Activated naive CD8-positive, alpha-beta T cell treated with anti-CD3 and anti-CD28 coated beads for 36 hours (primary cell): ENCODE data around the gene F2RL2. TPM values are rescaled to one million over a fixed set of nuclear protein-coding genes. Genes with fewer than 3 reads are reported as not detected.

ENCODE experiments used
- DNase-seq: peaks from one replicate; pipeline ENCODE4 v3.0.0; 2021
- H3K27ac Mint-ChIP-seq: one replicate; pipeline ENCODE4 v1.8.0; 2022; ENCODE audit warnings: mild to moderate bottlenecking, moderate library complexity, mixed read lengths
- H3K27me3 Mint-ChIP-seq: one replicate; pipeline ENCODE4 v1.8.0; 2022; ENCODE audit warnings: mild to moderate bottlenecking, mixed read lengths
- H3K36me3 Mint-ChIP-seq: one replicate; pipeline ENCODE4 v1.8.0; 2021; ENCODE audit warnings: mild to moderate bottlenecking, mixed read lengths
- H3K4me1 Mint-ChIP-seq: one replicate; pipeline ENCODE4 v1.8.0; 2021; ENCODE audit warnings: mixed read lengths
- H3K4me3 Mint-ChIP-seq: one replicate; pipeline ENCODE4 v1.8.0; 2022; ENCODE audit warnings: mild to moderate bottlenecking, moderate library complexity, mixed read lengths
- H3K9me3 Mint-ChIP-seq: one replicate; pipeline ENCODE4 v1.8.0; 2022; ENCODE audit warnings: mixed read lengths
- total RNA-seq, 2 experiments: library from RNA; stranded (reverse); gene quantifications; one replicate each; pipeline ENCODE4 v1.2.3, GENCODE V29; 2021

The F2RL2 gene
- total RNA-seq, 2 experiments from 2014 or later: not detected

- no peak overlapping the region for H3K27ac Mint-ChIP-seq
- no peaks in the 10 kb centered on the region for H3K27me3 Mint-ChIP-seq
- DNase-seq: peak; percentile 45
- no peak overlapping the region for H3K4me3 Mint-ChIP-seq
- H3K9me3 Mint-ChIP-seq: peaks cover 2% of the 10 kb centered on the region
- H3K4me1 Mint-ChIP-seq: peaks cover 8% of the 10 kb centered on the region
- peaks cover 21% of the 10 kb centered on the region for H3K36me3 Mint-ChIP-seq
Measured at GRCh38 chr5:76641514-76642120, 18.4 kb upstream of the F2RL2 start.

- no peaks in the 10 kb centered on the region for H3K9me3 Mint-ChIP-seq
- H3K36me3 Mint-ChIP-seq: peaks cover 10% of the 10 kb centered on the region
- DNase-seq: no peak
- H3K27ac Mint-ChIP-seq: peak overlapping the region; percentile 50
- H3K27me3 Mint-ChIP-seq: no peaks in the 10 kb centered on the region
- peaks cover 8% of the 10 kb centered on the region for H3K4me1 Mint-ChIP-seq
- H3K4me3 Mint-ChIP-seq: no peak overlapping the region
Measured at GRCh38 chr5:76638479-76638878, 15.3 kb upstream of the F2RL2 start.

GRCh38 chr5:76637490-76637889 lies 14.3 kb upstream of the F2RL2 start:
- no peak overlapping the region for H3K4me3 Mint-ChIP-seq
- H3K27ac Mint-ChIP-seq: no peak overlapping the region

GRCh38 chr5:76634661-76635060 lies 11.5 kb upstream of the F2RL2 start:
- H3K27me3 Mint-ChIP-seq: no peaks in the 10 kb centered on the region
- no peaks in the 10 kb centered on the region for H3K9me3 Mint-ChIP-seq
- peaks cover 14% of the 10 kb centered on the region for H3K36me3 Mint-ChIP-seq
- H3K27ac Mint-ChIP-seq: no peak overlapping the region
- H3K4me1 Mint-ChIP-seq: peaks cover 8% of the 10 kb centered on the region
- DNase-seq: no peak
- H3K4me3 Mint-ChIP-seq: no peak overlapping the region

More at GRCh38 chr5:76637490-76637889, 14.3 kb upstream of the F2RL2 start:
- H3K36me3 Mint-ChIP-seq: peaks cover 14% of the 10 kb centered on the region
- peaks cover 8% of the 10 kb centered on the region for H3K4me1 Mint-ChIP-seq
- no peak for DNase-seq
- H3K27me3 Mint-ChIP-seq: no peaks in the 10 kb centered on the region
- no peaks in the 10 kb centered on the region for H3K9me3 Mint-ChIP-seq

GRCh38 chr5:76626738-76627137 lies 3.5 kb upstream of the F2RL2 start:
- H3K9me3 Mint-ChIP-seq: no peaks in the 10 kb centered on the region
- peaks cover 24% of the 10 kb centered on the region for H3K4me1 Mint-ChIP-seq
- no peak overlapping the region for H3K27ac Mint-ChIP-seq
- H3K27me3 Mint-ChIP-seq: no peaks in the 10 kb centered on the region
- no peak overlapping the region for H3K4me3 Mint-ChIP-seq
- DNase-seq: no peak
- peaks cover 18% of the 10 kb centered on the region for H3K36me3 Mint-ChIP-seq

GRCh38 chr5:76625087-76625815 lies 2.0 kb upstream of the F2RL2 start:
- Mint-ChIP-seq H3K27me3 (no peaks in the 10 kb centered on the region), H3K27ac (no peak overlapping the region), H3K4me3 (no peak overlapping the region), H3K4me1 (peaks cover 24% of the 10 kb centered on the region), H3K9me3 (no peaks in the 10 kb centered on the region), H3K36me3 (peaks cover 15% of the 10 kb centered on the region)
- no peak for DNase-seq

- no peak for DNase-seq
- H3K27ac Mint-ChIP-seq: no peak overlapping the region
- no peak overlapping the region for H3K4me3 Mint-ChIP-seq
- H3K9me3 Mint-ChIP-seq: no peaks in the 10 kb centered on the region
- H3K27me3 Mint-ChIP-seq: no peaks in the 10 kb centered on the region
- H3K4me1 Mint-ChIP-seq: peaks cover 22% of the 10 kb centered on the region
- peaks cover 14% of the 10 kb centered on the region for H3K36me3 Mint-ChIP-seq
Measured at GRCh38 chr5:76622076-76622475, 1.1 kb downstream of the F2RL2 start.

GRCh38 chr5:76620166-76620565 lies 3.0 kb downstream of the F2RL2 start:
- Mint-ChIP-seq H3K9me3 (no peaks in the 10 kb centered on the region), H3K4me3 (no peak overlapping the region), H3K36me3 (peaks cover 2% of the 10 kb centered on the region), H3K4me1 (peaks cover 8% of the 10 kb centered on the region), H3K27ac (no peak overlapping the region), H3K27me3 (no peaks in the 10 kb centered on the region)
- no peak for DNase-seq

- H3K27me3 Mint-ChIP-seq: no peaks in the 10 kb centered on the region
- no peaks in the 10 kb centered on the region for H3K9me3 Mint-ChIP-seq
- peaks cover 2% of the 10 kb centered on the region for H3K36me3 Mint-ChIP-seq
- no peak overlapping the region for H3K4me3 Mint-ChIP-seq
- H3K4me1 Mint-ChIP-seq: peaks cover 3% of the 10 kb centered on the region
- H3K27ac Mint-ChIP-seq: no peak overlapping the region
- no peak for DNase-seq
Measured at GRCh38 chr5:76617675-76618074, 5.5 kb downstream of the F2RL2 start.

- H3K36me3 Mint-ChIP-seq: peaks cover 2% of the 10 kb centered on the region
- H3K9me3 Mint-ChIP-seq: no peaks in the 10 kb centered on the region
- H3K27me3 Mint-ChIP-seq: no peaks in the 10 kb centered on the region
- H3K4me3 Mint-ChIP-seq: no peak overlapping the region
- DNase-seq: no peak
- H3K27ac Mint-ChIP-seq: no peak overlapping the region
- H3K4me1 Mint-ChIP-seq: peaks cover under 1% of the 10 kb centered on the region
Measured at GRCh38 chr5:76617229-76617628, 6.0 kb downstream of the F2RL2 start.

- Mint-ChIP-seq H3K36me3 (peaks cover 4% of the 10 kb centered on the region), H3K4me3 (no peak overlapping the region)
Measured at GRCh38 chr5:76616206-76616605, 7.0 kb downstream of the F2RL2 start.

GRCh38 chr5:76615759-76616158 lies 7.4 kb downstream of the F2RL2 start:
- Mint-ChIP-seq H3K4me3 (no peak overlapping the region), H3K4me1 (no peaks in the 10 kb centered on the region), H3K27ac (no peak overlapping the region), H3K36me3 (peaks cover 4% of the 10 kb centered on the region), H3K9me3 (no peaks in the 10 kb centered on the region), H3K27me3 (no peaks in the 10 kb centered on the region)
- no peak for DNase-seq

More at GRCh38 chr5:76616206-76616605, 7.0 kb downstream of the F2RL2 start:
- Mint-ChIP-seq H3K27ac (no peak overlapping the region), H3K9me3 (no peaks in the 10 kb centered on the region), H3K4me1 (no peaks in the 10 kb centered on the region), H3K27me3 (no peaks in the 10 kb centered on the region)
- DNase-seq: no peak

GRCh38 chr5:76612942-76613341 lies 10.3 kb downstream of the F2RL2 start:
- H3K4me3 Mint-ChIP-seq: no peak overlapping the region
- no peak overlapping the region for H3K27ac Mint-ChIP-seq
- H3K36me3 Mint-ChIP-seq: peaks cover 2% of the 10 kb centered on the region
- no peaks in the 10 kb centered on the region for H3K27me3 Mint-ChIP-seq
- H3K4me1 Mint-ChIP-seq: peaks cover 6% of the 10 kb centered on the region
- DNase-seq: no peak
- H3K9me3 Mint-ChIP-seq: no peaks in the 10 kb centered on the region

- no peak for DNase-seq
- no peak overlapping the region for H3K4me3 Mint-ChIP-seq
- peaks cover 15% of the 10 kb centered on the region for H3K4me1 Mint-ChIP-seq
- H3K36me3 Mint-ChIP-seq: peaks cover 6% of the 10 kb centered on the region
- H3K27ac Mint-ChIP-seq: no peak overlapping the region
- H3K27me3 Mint-ChIP-seq: no peaks in the 10 kb centered on the region
- no peaks in the 10 kb centered on the region for H3K9me3 Mint-ChIP-seq
Measured at GRCh38 chr5:76610196-76610595, 13.0 kb downstream of the F2RL2 start.

GRCh38 chr5:76608833-76609232 lies 14.4 kb downstream of the F2RL2 start:
- Mint-ChIP-seq H3K4me1 (peaks cover 17% of the 10 kb centered on the region), H3K27me3 (no peaks in the 10 kb centered on the region), H3K27ac (peak overlapping the region; percentile 28), H3K4me3 (no peak overlapping the region), H3K36me3 (peaks cover 12% of the 10 kb centered on the region), H3K9me3 (no peaks in the 10 kb centered on the region)
- DNase-seq: no peak

- no peak for DNase-seq
- H3K27ac Mint-ChIP-seq: no peak overlapping the region
- H3K27me3 Mint-ChIP-seq: no peaks in the 10 kb centered on the region
- peaks cover 17% of the 10 kb centered on the region for H3K4me1 Mint-ChIP-seq
- peaks cover 12% of the 10 kb centered on the region for H3K36me3 Mint-ChIP-seq
- H3K9me3 Mint-ChIP-seq: no peaks in the 10 kb centered on the region
- peak overlapping the region; percentile 19 for H3K4me3 Mint-ChIP-seq
Measured at GRCh38 chr5:76607353-76607871, 15.8 kb downstream of the F2RL2 start.
